Measurements from ENCODE around the gene SBF1. TPM values are rescaled to one million over a fixed set of nuclear protein-coding genes. Genes with fewer than 3 reads are reported as not detected.

SBF1 gene
- total RNA-seq, 1 experiment from 2014 or later: 82.1 TPM

GRCh38 chr22:50406416-50407170, 68.2 kb downstream of the SBF1 start:
- intact Hi-C loops (cut with micrococcal nuclease): no loop called here
- H3K36me3 Mint-ChIP-seq (ENCODE audit: insufficient read depth, unreplicated experiment): peaks cover 67% of the 10 kb centered on the region

GRCh38 chr22:50403701-50404101, 71.1 kb downstream of the SBF1 start:
- Mint-ChIP-seq H3K9me3 (ENCODE audit: unreplicated experiment) (no peaks in the 10 kb centered on the region), H3K4me3 (ENCODE audit: unreplicated experiment) (no peak overlapping the region), H3K27ac (ENCODE audit: low read depth, unreplicated experiment) (peak overlapping the region; percentile 74), H3K36me3 (ENCODE audit: insufficient read depth, unreplicated experiment) (peaks cover 57% of the 10 kb centered on the region), H3K4me1 (ENCODE audit: insufficient read depth, unreplicated experiment) (no peaks in the 10 kb centered on the region), H3K27me3 (ENCODE audit: insufficient read depth, unreplicated experiment) (no peaks in the 10 kb centered on the region)
- no peak for DNase-seq (ENCODE audit: unreplicated experiment)
- no TSS peak for BruUV-seq (replicated peaks)
- CTCF ChIA-PET: interaction anchor here (0.6 to 0.9 kb wide), 3 partner anchors 11 to 217 kb away, joined by 3 read pairs; no protein-coding TSS in a partner anchor
- POLR2A ChIA-PET: no interaction called here
- TF ChIP-seq CTCF (IDR thresholded peaks at IDR 0.05; ENCODE audit: unreplicated experiment): no peak
- intact Hi-C loops (cut with micrococcal nuclease): no loop called here

More at GRCh38 chr22:50406416-50407170, 68.2 kb downstream of the SBF1 start:
- no peak for DNase-seq (ENCODE audit: unreplicated experiment)
- H3K27ac Mint-ChIP-seq (ENCODE audit: low read depth, unreplicated experiment): no peak overlapping the region
- no TSS peak for BruUV-seq (replicated peaks)
- no peak overlapping the region for H3K4me3 Mint-ChIP-seq (ENCODE audit: unreplicated experiment)
- CTCF ChIA-PET: no interaction called here
- no peaks in the 10 kb centered on the region for H3K4me1 Mint-ChIP-seq (ENCODE audit: insufficient read depth, unreplicated experiment)
- no peak for TF ChIP-seq CTCF (IDR thresholded peaks at IDR 0.05; ENCODE audit: unreplicated experiment)
- no peaks in the 10 kb centered on the region for H3K9me3 Mint-ChIP-seq (ENCODE audit: unreplicated experiment)
- no peaks in the 10 kb centered on the region for H3K27me3 Mint-ChIP-seq (ENCODE audit: insufficient read depth, unreplicated experiment)
- POLR2A ChIA-PET: interaction anchor here (0.6 kb wide), 1 partner anchor 126 kb away, joined by 3 read pairs; no protein-coding TSS in a partner anchor

- Mint-ChIP-seq H3K9me3 (ENCODE audit: unreplicated experiment) (no peaks in the 10 kb centered on the region), H3K27ac (ENCODE audit: low read depth, unreplicated experiment) (no peak overlapping the region), H3K36me3 (ENCODE audit: insufficient read depth, unreplicated experiment) (peaks cover 50% of the 10 kb centered on the region), H3K4me3 (ENCODE audit: unreplicated experiment) (no peak overlapping the region), H3K4me1 (ENCODE audit: insufficient read depth, unreplicated experiment) (no peaks in the 10 kb centered on the region), H3K27me3 (ENCODE audit: insufficient read depth, unreplicated experiment) (no peaks in the 10 kb centered on the region)
- TF ChIP-seq CTCF (IDR thresholded peaks at IDR 0.05; ENCODE audit: unreplicated experiment): no peak
- no peak for DNase-seq (ENCODE audit: unreplicated experiment)
- CTCF ChIA-PET: no interaction called here
- POLR2A ChIA-PET: no interaction called here
- BruUV-seq (replicated peaks): no TSS peak
- intact Hi-C loops (cut with micrococcal nuclease): no loop called here
Observed at GRCh38 chr22:50401907-50402306, 72.9 kb downstream of the SBF1 start.

GRCh38 chr22:50400931-50401330, 73.9 kb downstream of the SBF1 start:
- Mint-ChIP-seq H3K27me3 (ENCODE audit: insufficient read depth, unreplicated experiment) (no peaks in the 10 kb centered on the region), H3K9me3 (ENCODE audit: unreplicated experiment) (no peaks in the 10 kb centered on the region), H3K36me3 (ENCODE audit: insufficient read depth, unreplicated experiment) (peaks cover 55% of the 10 kb centered on the region), H3K4me3 (ENCODE audit: unreplicated experiment) (no peak overlapping the region), H3K4me1 (ENCODE audit: insufficient read depth, unreplicated experiment) (no peaks in the 10 kb centered on the region), H3K27ac (ENCODE audit: low read depth, unreplicated experiment) (no peak overlapping the region)
- no peak for TF ChIP-seq CTCF (IDR thresholded peaks at IDR 0.05; ENCODE audit: unreplicated experiment)
- POLR2A ChIA-PET: no interaction called here
- no TSS peak for BruUV-seq (replicated peaks)
- CTCF ChIA-PET: interaction anchor here (0.6 to 1.0 kb wide), 2 partner anchors 20 to 50 kb away, joined by 3 to 4 read pairs; no protein-coding TSS in a partner anchor
- intact Hi-C loops (cut with micrococcal nuclease): no loop called here
- DNase-seq (ENCODE audit: unreplicated experiment): no peak
